PC-9 (cell line): Measurements from ENCODE around the gene KDM4C. TPM values are rescaled to one million over a fixed set of nuclear protein-coding genes. Genes with fewer than 3 reads are reported as not detected.

Experiments
- BruUV-seq: library from RNA; stranded (reverse); fragments of 400-500 nt; replicated peaks from 2 replicates; lab custom pipeline; 2021; lab: Mats Ljungman, UMichigan
- CTCF ChIA-PET: fragments of 300-600 bp; sonication (Branson Sonifier 250); formaldehyde crosslinking; loops from one replicate; lab custom pipeline; 2022; ENCODE audit warnings: antibody characterized with exemption; lab: Charles Lee
- POLR2A ChIA-PET: fragments of 300-600 bp; sonication (Branson Sonifier 250); formaldehyde crosslinking; loops from one replicate; lab custom pipeline; 2022; ENCODE audit warnings: antibody characterized with exemption; ENCODE audit not compliant: unreplicated experiment; lab: Charles Lee
- DNase-seq, 2 experiments: peaks; one replicate each; pipeline versions ENCODE4 v3.0.0 to v3.0.0-alpha.2; 2015 to 2022; ENCODE audit warnings: mixed read lengths in 1 of 2
- H2AFZ ChIP-seq: fragments of 200-600 bp; sonication (generic); 2 replicates; pipeline ENCODE4 v1.8.1; 2017; ENCODE audit warnings: antibody characterized with exemption
- H3F3A ChIP-seq: fragments of 200-600 bp; sonication (generic); 2 replicates; pipeline ENCODE4 v1.8.1; 2017; ENCODE audit warnings: antibody characterized with exemption, mild to moderate bottlenecking, low read depth; ENCODE audit not compliant: insufficient read depth
- H3K27ac ChIP-seq: fragments of 200-600 bp; sonication (generic); 2 replicates; pipeline ENCODE4 v1.6.1; 2016; ENCODE audit warnings: mixed run types
- H3K27me3 ChIP-seq: fragments of 200-600 bp; sonication (generic); 2 replicates; pipeline ENCODE4 v1.6.1; 2016; ENCODE audit warnings: low read depth, mixed run types; ENCODE audit not compliant: insufficient read depth
- H3K36me3 ChIP-seq: fragments of 200-600 bp; sonication (generic); 2 replicates; pipeline ENCODE4 v1.6.1; 2016; ENCODE audit warnings: low read depth, mixed run types
- H3K4me1 ChIP-seq: fragments of 200-600 bp; sonication (generic); replicated peaks from 2 replicates; pipeline ENCODE4 v1.6.1; 2016; ENCODE audit warnings: mixed run types; ENCODE audit not compliant: insufficient read depth
- H3K4me2 ChIP-seq: fragments of 200-600 bp; sonication (generic); 2 replicates; pipeline ENCODE4 v1.6.1; 2017; ENCODE audit warnings: mixed run types
- H3K4me3 ChIP-seq: fragments of 200-600 bp; sonication (generic); 2 replicates; pipeline ENCODE4 v1.6.1; 2016; ENCODE audit warnings: mixed run types
- H3K79me2 ChIP-seq: fragments of 200-600 bp; sonication (generic); 2 replicates; pipeline ENCODE4 v1.6.1; 2017; ENCODE audit warnings: low read depth, mixed run types
- H3K9me2 ChIP-seq: fragments of 200-600 bp; sonication (generic); 2 replicates; pipeline ENCODE4 v1.8.1; 2017; ENCODE audit warnings: mild to moderate bottlenecking; ENCODE audit not compliant: insufficient read depth
- H3K9me3 ChIP-seq: fragments of 200-600 bp; sonication (generic); 2 replicates; pipeline ENCODE4 v1.8.1; 2016; ENCODE audit warnings: low read depth; ENCODE audit not compliant: insufficient read depth
- H4K20me1 ChIP-seq: fragments of 200-600 bp; sonication (generic); 2 replicates; pipeline ENCODE4 v1.8.1; 2017; ENCODE audit not compliant: insufficient read depth
- EZH2 ChIP-seq: fragments of 200-600 bp; sonication (generic); IDR thresholded peaks from 2 replicates; pipeline ENCODE4 v1.8.0; 2017; ENCODE audit warnings: antibody characterized with exemption, low read depth
- intact Hi-C: fragments of 100-400 bp; cut with micrococcal nuclease; formaldehyde crosslinking; loops from one replicate; pipeline ENCODE4 v1.10.0; 2022; ENCODE audit not compliant: unreplicated experiment
- total RNA-seq: library from RNA; stranded (reverse); gene quantifications from 2 replicates; pipeline ENCODE4 v1.2.3, GENCODE V29; 2021
- TF ChIP-seq, protein P1 (sequence below): fragments of 200-600 bp; sonication (generic); conservative IDR thresholded peaks from 2 replicates; pipeline ENCODE4 v1.6.1; 2017; ENCODE audit warnings: mixed run types, antibody characterized with exemption, mild to moderate bottlenecking, moderate library complexity

Gene KDM4C
- total RNA-seq, 1 experiment from 2014 or later = 12.9 TPM

- CTCF ChIA-PET = no interaction called here
- no peak overlapping the region for H3K4me2 ChIP-seq
- no TSS peak for BruUV-seq
- DNase-seq = no peak
- no peaks in the 10 kb centered on the region for H3K9me3 ChIP-seq
- H3K36me3 ChIP-seq = no peaks in the 10 kb centered on the region
- intact Hi-C loops = no loop called here
- no peaks in the 10 kb centered on the region for H3K4me1 ChIP-seq
- H3K9me2 ChIP-seq = no peaks in the 10 kb centered on the region
- no peak overlapping the region for H3K4me3 ChIP-seq
- H4K20me1 ChIP-seq = no peaks in the 10 kb centered on the region
- no peak for TF ChIP-seq EZH2
- TF ChIP-seq, protein P1, sequence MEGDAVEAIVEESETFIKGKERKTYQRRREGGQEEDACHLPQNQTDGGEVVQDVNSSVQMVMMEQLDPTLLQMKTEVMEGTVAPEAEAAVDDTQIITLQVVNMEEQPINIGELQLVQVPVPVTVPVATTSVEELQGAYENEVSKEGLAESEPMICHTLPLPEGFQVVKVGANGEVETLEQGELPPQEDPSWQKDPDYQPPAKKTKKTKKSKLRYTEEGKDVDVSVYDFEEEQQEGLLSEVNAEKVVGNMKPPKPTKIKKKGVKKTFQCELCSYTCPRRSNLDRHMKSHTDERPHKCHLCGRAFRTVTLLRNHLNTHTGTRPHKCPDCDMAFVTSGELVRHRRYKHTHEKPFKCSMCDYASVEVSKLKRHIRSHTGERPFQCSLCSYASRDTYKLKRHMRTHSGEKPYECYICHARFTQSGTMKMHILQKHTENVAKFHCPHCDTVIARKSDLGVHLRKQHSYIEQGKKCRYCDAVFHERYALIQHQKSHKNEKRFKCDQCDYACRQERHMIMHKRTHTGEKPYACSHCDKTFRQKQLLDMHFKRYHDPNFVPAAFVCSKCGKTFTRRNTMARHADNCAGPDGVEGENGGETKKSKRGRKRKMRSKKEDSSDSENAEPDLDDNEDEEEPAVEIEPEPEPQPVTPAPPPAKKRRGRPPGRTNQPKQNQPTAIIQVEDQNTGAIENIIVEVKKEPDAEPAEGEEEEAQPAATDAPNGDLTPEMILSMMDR = no peak
- H3K79me2 ChIP-seq = no peaks in the 10 kb centered on the region
- H3K27ac ChIP-seq = no peak overlapping the region
- POLR2A ChIA-PET = no interaction called here
- no peaks in the 10 kb centered on the region for H3K27me3 ChIP-seq
- no peaks in the 10 kb centered on the region for H3F3A ChIP-seq
- no peak overlapping the region for H2AFZ ChIP-seq
Measured at GRCh38 chr9:6924149-6924548, 166.4 kb downstream of the KDM4C start.

- TF ChIP-seq EZH2 = no peak
- TF ChIP-seq, protein P1 = no peak
- POLR2A ChIA-PET = no interaction called here
- Histone ChIP-seq H2AFZ (no peak overlapping the region), H3K9me2 (no peaks in the 10 kb centered on the region), H3K9me3 (no peaks in the 10 kb centered on the region), H3K4me3 (no peak overlapping the region), H3F3A (no peaks in the 10 kb centered on the region), H3K27ac (no peak overlapping the region), H3K27me3 (no peaks in the 10 kb centered on the region), H3K79me2 (no peaks in the 10 kb centered on the region), H3K4me2 (no peak overlapping the region), H4K20me1 (no peaks in the 10 kb centered on the region), H3K36me3 (no peaks in the 10 kb centered on the region), H3K4me1 (no peaks in the 10 kb centered on the region)
- CTCF ChIA-PET = no interaction called here
- DNase-seq = no peak
- no TSS peak for BruUV-seq
- intact Hi-C loops = no loop called here
Measured at GRCh38 chr9:6924988-6925563, 167.3 kb downstream of the KDM4C start.

GRCh38 chr9:6925836-6926235 is 168.1 kb downstream of the KDM4C start:
- no peak for DNase-seq
- Histone ChIP-seq H3K4me1 (no peaks in the 10 kb centered on the region), H3F3A (no peaks in the 10 kb centered on the region), H3K36me3 (no peaks in the 10 kb centered on the region), H3K9me3 (no peaks in the 10 kb centered on the region), H3K9me2 (no peaks in the 10 kb centered on the region), H4K20me1 (no peaks in the 10 kb centered on the region), H3K4me2 (no peak overlapping the region), H3K27ac (no peak overlapping the region), H3K4me3 (no peak overlapping the region), H3K27me3 (no peaks in the 10 kb centered on the region), H3K79me2 (no peaks in the 10 kb centered on the region), H2AFZ (no peak overlapping the region)
- ChIA-PET CTCF (no interaction called here), POLR2A (no interaction called here)
- intact Hi-C loops = no loop called here
- BruUV-seq = no TSS peak
- TF ChIP-seq, protein P1 = no peak
- no peak for TF ChIP-seq EZH2
